IMR-90 (cell line): Measurements from ENCODE around the gene NPC1. TPM values are rescaled to one million over a fixed set of nuclear protein-coding genes. Genes with fewer than 3 reads are reported as not detected.

Source experiments
- ATAC-seq: fragments of 200-7000 bp; cut with Tn5 transposase; 2 replicates; pipeline ENCODE4 v1.9.1; 2020; ENCODE audit warnings: low read depth, mild to moderate bottlenecking, moderate library complexity
- BruUV-seq: library from RNA; stranded (reverse); fragments of 400-500 nt; replicated peaks from 2 replicates; lab custom pipeline; 2021; lab: Mats Ljungman, UMichigan
- CTCF ChIA-PET: fragments of 300-600 bp; formaldehyde crosslinking; extraction: SDS; loops from one replicate; lab custom pipeline; 2021; ENCODE audit warnings: antibody characterized with exemption; lab: Yijun Ruan, JAX
- POLR2A ChIA-PET: fragments of 300-600 bp; sonication (Branson Sonifier 250); formaldehyde crosslinking; loops from one replicate; lab custom pipeline; 2022; ENCODE audit warnings: antibody characterized with exemption; ENCODE audit not compliant: unreplicated experiment; lab: Charles Lee
- DNase-seq: peaks from one replicate; pipeline ENCODE4 v3.0.0; 2013
- H2AFZ ChIP-seq: replicated peaks from 2 replicates; pipeline ENCODE3; 2013; ENCODE audit warnings: low read length, mild to moderate bottlenecking; ENCODE audit not compliant: poor library complexity
- H2AK5ac ChIP-seq: 2 replicates; pipeline ENCODE4 v1.6.1; 2013; ENCODE audit warnings: low read depth, low read length, inconsistent platforms
- H2AK9ac ChIP-seq: replicated peaks from 2 replicates; pipeline ENCODE3; 2013; ENCODE audit warnings: mild to moderate bottlenecking, low read depth, low read length, moderate library complexity; ENCODE audit not compliant: poor library complexity
- H2BK120ac ChIP-seq: 2 replicates; pipeline ENCODE4 v1.6.1; 2013; ENCODE audit warnings: low read depth, low read length, inconsistent platforms
- H2BK15ac ChIP-seq: 3 replicates; pipeline ENCODE4 v1.6.1; 2013; ENCODE audit warnings: low read depth, low read length, inconsistent platforms
- H2BK20ac ChIP-seq: 2 replicates; pipeline ENCODE4 v1.6.1; 2013; ENCODE audit warnings: low read depth, mild to moderate bottlenecking, inconsistent platforms, low read length, moderate library complexity
- H2BK5ac ChIP-seq: 2 replicates; pipeline ENCODE4 v1.6.1; 2013; ENCODE audit warnings: mild to moderate bottlenecking, low read depth, low read length, inconsistent platforms; ENCODE audit not compliant: poor library complexity, severe bottlenecking
- H3K14ac ChIP-seq: replicated peaks from 2 replicates; pipeline ENCODE4 v1.6.1; 2013; ENCODE audit warnings: low read depth, low read length, inconsistent platforms
- H3K18ac ChIP-seq: 2 replicates; pipeline ENCODE4 v1.6.1; 2013; ENCODE audit warnings: low read depth, low read length, control low read depth
- H3K23ac ChIP-seq: 2 replicates; pipeline ENCODE4 v1.6.1; 2013; ENCODE audit warnings: low read depth, low read length, inconsistent platforms
- H3K27ac ChIP-seq: 2 replicates; pipeline ENCODE4 v1.5.1; 2013; ENCODE audit warnings: mild to moderate bottlenecking, control low read depth, low read length; ENCODE audit not compliant: insufficient read depth
- H3K27me3 ChIP-seq: 2 replicates; pipeline ENCODE4 v1.6.1; 2013; ENCODE audit warnings: low read length; ENCODE audit not compliant: control insufficient read depth, insufficient read depth
- H3K36me3 ChIP-seq: 2 replicates; pipeline ENCODE4 v1.6.1; 2013; ENCODE audit warnings: low read length, mixed read lengths; ENCODE audit not compliant: control insufficient read depth, insufficient read depth
- H3K4ac ChIP-seq: 2 replicates; pipeline ENCODE4 v1.6.1; 2013; ENCODE audit warnings: low read depth, low read length, inconsistent platforms
- H3K4me1 ChIP-seq: 2 replicates; pipeline ENCODE4 v1.6.1; 2013; ENCODE audit warnings: low read length, mixed read lengths; ENCODE audit not compliant: control insufficient read depth, insufficient read depth
- H3K4me2 ChIP-seq: 2 replicates; pipeline ENCODE4 v1.6.1; 2013; ENCODE audit warnings: low read depth, mild to moderate bottlenecking, control low read depth, low read length, moderate library complexity
- H3K4me3 ChIP-seq: 2 replicates; pipeline ENCODE4 v1.5.1; 2013; ENCODE audit warnings: low read depth, mild to moderate bottlenecking, control low read depth, low read length, moderate library complexity; ENCODE audit not compliant: insufficient read depth
- H3K56ac ChIP-seq: 2 replicates; pipeline ENCODE4 v1.6.1; 2013; ENCODE audit warnings: low read length, inconsistent platforms; ENCODE audit not compliant: insufficient read depth; ENCODE audit errors: extremely low read depth
- H3K79me1 ChIP-seq, 2 experiments: 2 replicates each; pipeline ENCODE4 v1.6.1; 2013; ENCODE audit warnings: low read length in 2 of 2, inconsistent platforms in 1 of 2, low read depth in 1 of 2
- H3K9ac ChIP-seq: 2 replicates; pipeline ENCODE4 v1.6.1; 2013; ENCODE audit warnings: low read depth, low read length, control low read depth
- H3K9me1 ChIP-seq: 2 replicates; pipeline ENCODE4 v1.6.1; 2013; ENCODE audit warnings: low read length, inconsistent platforms; ENCODE audit not compliant: insufficient read depth
- H3K9me3 ChIP-seq: 2 replicates; pipeline ENCODE4 v1.6.1; 2013; ENCODE audit warnings: low read length; ENCODE audit not compliant: control insufficient read depth, insufficient read depth
- H4K20me1 ChIP-seq: 2 replicates; pipeline ENCODE4 v1.6.1; 2013; ENCODE audit warnings: low read length, inconsistent platforms; ENCODE audit not compliant: insufficient read depth
- H4K5ac ChIP-seq: 2 replicates; pipeline ENCODE4 v1.6.1; 2013; ENCODE audit warnings: mild to moderate bottlenecking, low read depth, low read length, control low read depth
- H4K8ac ChIP-seq, 2 experiments: 2 replicates each; pipeline ENCODE4 v1.6.1; 2013; ENCODE audit warnings: low read depth in 2 of 2, low read length in 2 of 2, control low read depth in 1 of 2, inconsistent platforms in 1 of 2
- H4K91ac ChIP-seq: 2 replicates; pipeline ENCODE4 v1.6.1; 2013; ENCODE audit warnings: low read depth, low read length, inconsistent platforms; ENCODE audit not compliant: insufficient read depth
- BHLHE40 ChIP-seq: fragments of 150-350 bp; IDR thresholded peaks from 2 replicates; pipeline ENCODE4 v1.6.1; 2016; ENCODE audit warnings: mild to moderate bottlenecking, low read depth, low read length
- CHD1 ChIP-seq: IDR thresholded peaks from 2 replicates; pipeline ENCODE4 v1.6.1; 2012; ENCODE audit warnings: low read depth, low read length, improper control_type of control experiment
- FOS ChIP-seq: fragments of 150-350 bp; IDR thresholded peaks from 2 replicates; pipeline ENCODE4 v1.6.1; 2016; ENCODE audit warnings: low read depth, low read length
- MXI1 ChIP-seq: IDR thresholded peaks from 2 replicates; pipeline ENCODE4 v1.6.1; 2012; ENCODE audit warnings: low read depth, mild to moderate bottlenecking, low read length, moderate library complexity, borderline replicate concordance
- POLR2A ChIP-seq: IDR thresholded peaks from 2 replicates; pipeline ENCODE4 v1.6.1; 2012; ENCODE audit warnings: mild to moderate bottlenecking, low read depth, low read length
- RFX5 ChIP-seq: IDR thresholded peaks from 2 replicates; pipeline ENCODE4 v1.8.0; 2012; ENCODE audit warnings: low read depth, mild to moderate bottlenecking, low read length, moderate library complexity
- WGBS, 2 experiments: methylation state at CpG; one replicate each; pipeline versions ENCODE4 v1.1.5 to v1.1.7; 2013; ENCODE audit warnings: missing lambda C conversion rate in 2 of 2; ENCODE audit not compliant: insufficient read length in 1 of 2; ENCODE audit errors: extremely low coverage in 2 of 2; 5-methylcytosine and 5-hydroxymethylcytosine counted together
- dilution Hi-C: fragments of 300-500 bp; cut with HindIII; formaldehyde crosslinking; loops from one replicate; pipeline ENCODE4 v1.14.3; 2018; ENCODE audit warnings: low sequenced_read_pairs; ENCODE audit not compliant: unreplicated experiment
- in situ Hi-C: fragments of 300-500 bp; cut with MboI; formaldehyde crosslinking; loops from 3 replicates; pipeline ENCODE4 v1.14.3; 2019; ENCODE audit warnings: low sequenced_read_pairs, inconsistent platforms, mixed read lengths
- intact Hi-C: fragments of 100-400 bp; cut with micrococcal nuclease; formaldehyde crosslinking; loops from 2 replicates; pipeline ENCODE4 v1.10.0; 2022
- polyA plus RNA-seq, 3 experiments: library from polyadenylated mRNA; depleted of rRNA; stranded (reverse); fragments of >200 nt; gene quantifications; 2 replicates each; pipeline ENCODE4 v1.2.3, GENCODE V29; 2012; ENCODE audit warnings: low replicate concordance in 1 of 3
- total RNA-seq: library from RNA; depleted of rRNA; stranded (reverse); fragments of >200 nt; gene quantifications from 2 replicates; pipeline ENCODE4 v1.2.3, GENCODE V29; 2012

NPC1 gene
- total and polyA plus RNA-seq, 2 of the 4 experiments (the other 2 are of a cell fraction): 7.5 to 7.9 TPM

GRCh38 chr18:23573626-23574431 is 12.5 kb downstream of the NPC1 start:
- in situ Hi-C loops: no loop called here
- dilution Hi-C loops: no loop called here

More at GRCh38 chr18:23573626-23574431, 12.5 kb downstream of the NPC1 start:
- peaks cover 39% of the 10 kb centered on the region for H4K20me1 ChIP-seq
- H4K91ac ChIP-seq: no peak overlapping the region
- H3K9me1 ChIP-seq: peaks cover 13% of the 10 kb centered on the region
- no peak overlapping the region for H3K23ac ChIP-seq
- no peak overlapping the region for H3K9ac ChIP-seq
- intact Hi-C loops: no loop called here
- peak overlapping the region; percentile 31 for H3K14ac ChIP-seq
- H2BK20ac ChIP-seq: no peak overlapping the region
- BruUV-seq: no TSS peak
- H3K27me3 ChIP-seq: peaks cover 3% of the 10 kb centered on the region; the same call in 1 of the 2 replicates
- peaks cover 21% of the 10 kb centered on the region for H3K36me3 ChIP-seq
- TF ChIP-seq MXI1 (no peak), FOS (no peak), RFX5 (no peak), BHLHE40 (no peak), POLR2A (no peak), CHD1 (no peak)
- peaks cover 2% of the 10 kb centered on the region; the same call in 1 of the 2 replicates for H3K4me1 ChIP-seq
- H3K79me1 ChIP-seq: peaks cover 28 to 31% of the 10 kb centered on the region in 2 experiments
- no peak overlapping the region for H3K27ac ChIP-seq
- ATAC-seq (peak; percentile 27; the same call in 1 of the 2 replicates), DNase-seq (peak; percentile 72)
- H2AK9ac ChIP-seq: no peak overlapping the region
- H2AFZ ChIP-seq: peak overlapping the region; percentile 5
- H3K56ac ChIP-seq: no peak overlapping the region
- no peaks in the 10 kb centered on the region for H3K9me3 ChIP-seq
- ChIA-PET CTCF (no interaction called here), POLR2A (no interaction called here)
- H2BK5ac ChIP-seq: no peak overlapping the region
- no peak overlapping the region for H4K5ac ChIP-seq
- H3K4me2 ChIP-seq: no peak overlapping the region; the same call in 1 of the 2 replicates
- H2AK5ac ChIP-seq: no peak overlapping the region
- H3K4ac ChIP-seq: no peak overlapping the region
- H4K8ac ChIP-seq: no peak overlapping the region
- no peak overlapping the region for H2BK120ac ChIP-seq
- H3K4me3 ChIP-seq: no peak overlapping the region
- no peak overlapping the region; the same call in 1 of the 2 replicates for H3K18ac ChIP-seq
- H2BK15ac ChIP-seq: no peak overlapping the region; the same call in 2 of the 3 replicates
- WGBS, 2 experiments: 47% methylated on average over 2 of the region's 6 CpGs; no CpG with 5 or more reads in 1 of the 2 experiments
